ENCODE measurements around the gene OSER1. TPM values are rescaled to one million over a fixed set of nuclear protein-coding genes. Genes with fewer than 3 reads are reported as not detected.
A peak's percentile ranks its signal among the peaks of the same experiment; 100 is the strongest.

The OSER1 gene
- total RNA-seq, 1 experiment from 2014 or later: 32.0 TPM

- DNase-seq (ENCODE audit: extremely low read depth, low read depth): no peak
Measured at GRCh38 chr20:44228465-44229258, 18.1 kb upstream of the OSER1 start.

- no peak for DNase-seq (ENCODE audit: extremely low read depth, low read depth)
Measured at GRCh38 chr20:44224637-44225036, 14.1 kb upstream of the OSER1 start.

- DNase-seq (ENCODE audit: extremely low read depth, low read depth): no peak
Measured at GRCh38 chr20:44223721-44224120, 13.2 kb upstream of the OSER1 start.

GRCh38 chr20:44222633-44223368 lies 12.2 kb upstream of the OSER1 start:
- DNase-seq (ENCODE audit: extremely low read depth, low read depth): no peak

GRCh38 chr20:44222027-44222426 lies 11.5 kb upstream of the OSER1 start:
- DNase-seq (ENCODE audit: extremely low read depth, low read depth): no peak

- no peak for DNase-seq (ENCODE audit: extremely low read depth, low read depth)
Measured at GRCh38 chr20:44221368-44221954, 10.9 kb upstream of the OSER1 start.

GRCh38 chr20:44219791-44220190 lies 9.2 kb upstream of the OSER1 start:
- DNase-seq (ENCODE audit: extremely low read depth, low read depth): no peak

GRCh38 chr20:44219170-44219730 lies 8.7 kb upstream of the OSER1 start:
- no peak for DNase-seq (ENCODE audit: extremely low read depth, low read depth)

GRCh38 chr20:44218446-44218845 lies 7.9 kb upstream of the OSER1 start:
- DNase-seq (ENCODE audit: extremely low read depth, low read depth): no peak

GRCh38 chr20:44217342-44218092 lies 6.9 kb upstream of the OSER1 start:
- peak; percentile 71 for DNase-seq (ENCODE audit: extremely low read depth, low read depth)

- peak; percentile 69 for DNase-seq (ENCODE audit: extremely low read depth, low read depth)
Measured at GRCh38 chr20:44215125-44215524, 4.6 kb upstream of the OSER1 start.

GRCh38 chr20:44212792-44213191 lies 2.2 kb upstream of the OSER1 start:
- no peak for DNase-seq (ENCODE audit: extremely low read depth, low read depth)

- no peak for DNase-seq (ENCODE audit: extremely low read depth, low read depth)
Measured at GRCh38 chr20:44211177-44212039, 837 bp upstream of the OSER1 start.

GRCh38 chr20:44209686-44210405 lies 725 bp downstream of the OSER1 start:
- DNase-seq (ENCODE audit: extremely low read depth, low read depth): no peak

- DNase-seq (ENCODE audit: extremely low read depth, low read depth): no peak
Measured at GRCh38 chr20:44208770-44209169, 1.8 kb downstream of the OSER1 start.

GRCh38 chr20:44208165-44208564 lies 2.4 kb downstream of the OSER1 start:
- no peak for DNase-seq (ENCODE audit: extremely low read depth, low read depth)

GRCh38 chr20:44207126-44207723 lies 3.3 kb downstream of the OSER1 start:
- no peak for DNase-seq (ENCODE audit: extremely low read depth, low read depth)

GRCh38 chr20:44206132-44206531 lies 4.4 kb downstream of the OSER1 start:
- no peak for DNase-seq (ENCODE audit: extremely low read depth, low read depth)

- no peak for DNase-seq (ENCODE audit: extremely low read depth, low read depth)
Measured at GRCh38 chr20:44204832-44205215, 5.7 kb downstream of the OSER1 start.
